ENCODE measurements around the gene WDR33.

WDR33 gene

DNA sequence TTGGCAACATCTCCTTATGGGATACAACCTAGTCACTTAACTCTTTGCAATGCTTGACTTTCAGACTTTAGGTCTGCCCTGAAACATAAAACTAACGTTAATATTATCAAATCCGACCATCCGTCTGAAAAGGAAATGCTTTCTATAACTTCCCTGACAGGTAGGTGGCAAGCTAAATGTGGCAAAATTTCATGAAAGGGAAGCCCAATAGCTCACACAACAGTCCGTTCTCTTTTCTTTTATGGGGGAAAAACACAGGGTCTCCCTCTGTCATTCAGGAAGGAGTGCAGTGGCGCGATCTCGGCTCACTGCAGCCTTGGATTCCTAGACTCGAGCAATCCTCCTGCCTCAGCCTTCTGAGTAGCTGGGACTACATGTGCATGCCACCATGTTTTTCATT is 56.8 kb downstream of the WDR33 start:
- no peak for DNase-seq (ENCODE audit: low spot score)

DNA sequence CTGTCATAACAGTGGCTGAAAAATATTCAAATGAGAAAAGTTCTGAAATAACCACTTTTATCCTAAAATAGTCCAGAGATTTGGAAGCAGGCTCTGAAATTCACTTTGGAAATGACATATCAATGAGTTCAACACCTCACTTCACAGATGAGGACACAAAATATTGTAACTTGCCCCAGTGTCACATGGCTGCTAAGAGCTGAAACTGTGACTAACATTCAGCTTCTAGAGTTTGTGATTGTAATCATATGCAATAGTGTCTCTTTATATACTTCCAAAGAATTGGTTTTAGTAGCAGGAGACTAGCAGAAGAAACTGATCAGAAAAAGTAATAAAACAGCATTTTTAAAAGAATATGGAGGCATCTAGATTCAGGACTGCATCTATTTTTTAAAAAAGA is 57.6 kb downstream of the WDR33 start:
- no peak for DNase-seq (ENCODE audit: low spot score)
- TF ChIP-seq, protein P1, sequence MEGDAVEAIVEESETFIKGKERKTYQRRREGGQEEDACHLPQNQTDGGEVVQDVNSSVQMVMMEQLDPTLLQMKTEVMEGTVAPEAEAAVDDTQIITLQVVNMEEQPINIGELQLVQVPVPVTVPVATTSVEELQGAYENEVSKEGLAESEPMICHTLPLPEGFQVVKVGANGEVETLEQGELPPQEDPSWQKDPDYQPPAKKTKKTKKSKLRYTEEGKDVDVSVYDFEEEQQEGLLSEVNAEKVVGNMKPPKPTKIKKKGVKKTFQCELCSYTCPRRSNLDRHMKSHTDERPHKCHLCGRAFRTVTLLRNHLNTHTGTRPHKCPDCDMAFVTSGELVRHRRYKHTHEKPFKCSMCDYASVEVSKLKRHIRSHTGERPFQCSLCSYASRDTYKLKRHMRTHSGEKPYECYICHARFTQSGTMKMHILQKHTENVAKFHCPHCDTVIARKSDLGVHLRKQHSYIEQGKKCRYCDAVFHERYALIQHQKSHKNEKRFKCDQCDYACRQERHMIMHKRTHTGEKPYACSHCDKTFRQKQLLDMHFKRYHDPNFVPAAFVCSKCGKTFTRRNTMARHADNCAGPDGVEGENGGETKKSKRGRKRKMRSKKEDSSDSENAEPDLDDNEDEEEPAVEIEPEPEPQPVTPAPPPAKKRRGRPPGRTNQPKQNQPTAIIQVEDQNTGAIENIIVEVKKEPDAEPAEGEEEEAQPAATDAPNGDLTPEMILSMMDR (IDR thresholded peaks at IDR 0.05; ENCODE audit: extremely low read depth, missing control alignments), result no peak

More for the DNA sequence above, 56.8 kb downstream of the WDR33 start:
- TF ChIP-seq, protein P1 (IDR thresholded peaks at IDR 0.05; ENCODE audit: extremely low read depth, missing control alignments), result no peak

DNA sequence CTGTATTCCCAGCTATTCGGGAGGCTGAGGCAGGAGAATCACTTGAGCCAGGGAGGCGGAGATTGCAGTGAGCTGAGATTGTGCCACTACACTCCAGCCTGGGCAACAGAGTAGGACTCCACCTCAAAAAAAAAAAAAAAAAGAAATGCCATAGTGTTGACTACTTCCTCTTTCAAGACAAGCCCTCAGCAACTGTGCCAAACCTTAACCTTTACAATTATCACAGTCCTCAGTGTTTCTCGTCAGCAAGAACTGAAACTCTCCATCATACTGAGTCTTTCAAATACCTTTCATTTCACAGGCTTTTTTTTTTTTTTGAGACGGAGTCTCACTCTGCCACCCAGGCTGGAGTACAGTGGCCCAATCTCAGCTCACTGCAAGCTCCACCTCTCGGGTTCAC is 61.4 kb downstream of the WDR33 start:
- DNase-seq (ENCODE audit: low spot score), result peak; percentile 76

DNA sequence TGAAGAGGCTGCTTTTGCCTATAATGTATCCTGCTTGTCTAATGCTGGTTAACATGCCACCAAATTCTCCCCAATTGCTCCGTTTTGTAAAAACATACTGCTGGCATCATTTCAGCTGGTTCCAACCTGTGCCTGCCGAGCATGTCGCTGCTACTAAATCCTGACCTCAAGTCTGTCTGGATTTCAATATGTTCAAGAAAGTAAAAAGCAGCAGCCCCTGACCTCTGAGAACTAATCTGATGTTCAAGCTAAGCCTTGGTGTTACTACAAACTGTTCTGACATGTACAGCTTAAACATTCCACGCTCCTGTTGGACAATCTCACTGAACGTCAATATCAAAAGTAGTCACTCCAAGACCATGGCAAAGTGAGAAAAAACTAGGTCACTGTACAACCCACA is 63.4 kb downstream of the WDR33 start:
- TF ChIP-seq, protein P1 (IDR thresholded peaks at IDR 0.05; ENCODE audit: extremely low read depth, missing control alignments), result no peak
- DNase-seq (ENCODE audit: low spot score), result no peak

DNA sequence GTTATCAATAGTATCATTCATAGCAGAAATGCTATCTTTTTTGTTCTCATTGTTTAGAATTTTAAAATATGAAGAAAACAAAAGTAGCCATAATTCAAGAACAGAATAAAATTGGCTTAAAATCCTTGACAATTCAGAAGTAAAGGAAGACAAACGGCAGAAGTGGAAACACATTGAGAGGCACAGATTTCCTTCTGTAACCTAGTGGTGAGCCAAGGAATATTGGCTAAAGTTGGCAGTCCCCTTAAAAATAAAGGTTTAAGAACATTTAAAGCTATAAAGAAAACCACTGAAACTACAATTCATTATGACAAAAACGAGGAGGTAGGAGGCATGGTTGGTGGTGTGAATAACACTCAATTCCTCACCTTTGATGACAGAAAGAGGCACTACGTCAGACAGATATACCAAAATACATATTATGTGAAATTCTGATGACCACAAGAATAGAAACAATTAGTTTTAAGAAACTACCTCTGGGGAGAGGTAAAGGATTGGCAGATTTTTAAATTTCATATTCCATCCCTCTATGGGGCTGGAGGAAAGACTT is 67.4 kb downstream of the WDR33 start:
- DNase-seq (ENCODE audit: low spot score), result no peak
- TF ChIP-seq, protein P1 (IDR thresholded peaks at IDR 0.05; ENCODE audit: extremely low read depth, missing control alignments), result no peak

DNA sequence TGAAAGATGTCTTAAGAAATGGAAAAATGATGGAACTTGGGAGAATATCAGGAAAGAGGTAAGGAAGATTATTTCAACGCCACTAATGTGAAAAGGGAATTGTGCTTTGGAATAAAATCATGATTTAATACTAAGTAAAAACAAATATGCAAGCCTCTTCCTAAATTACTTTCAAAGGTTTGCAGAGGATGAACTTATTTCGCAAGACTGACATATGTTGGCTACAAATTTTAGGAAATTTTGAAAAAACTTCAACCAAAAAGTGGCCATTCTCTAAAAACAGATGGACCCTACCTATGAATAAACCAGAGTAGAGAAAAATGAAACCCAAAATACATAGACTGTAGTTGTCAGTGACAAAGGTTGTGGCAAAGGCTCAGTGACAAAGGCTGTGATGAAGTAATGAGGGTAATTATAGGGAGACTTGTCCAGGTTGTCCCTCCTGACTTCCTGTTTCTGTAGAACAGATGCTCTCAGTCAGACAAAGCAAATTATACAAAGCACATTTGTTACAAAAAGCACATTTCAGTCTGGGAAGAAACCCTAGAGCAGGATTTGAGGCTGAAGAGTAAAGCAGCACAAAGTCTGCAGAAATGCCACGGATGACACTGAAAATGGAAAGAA is 70.2 kb downstream of the WDR33 start:
- TF ChIP-seq, protein P1 (IDR thresholded peaks at IDR 0.05; ENCODE audit: extremely low read depth, missing control alignments), result no peak
- DNase-seq (ENCODE audit: low spot score), result no peak

DNA sequence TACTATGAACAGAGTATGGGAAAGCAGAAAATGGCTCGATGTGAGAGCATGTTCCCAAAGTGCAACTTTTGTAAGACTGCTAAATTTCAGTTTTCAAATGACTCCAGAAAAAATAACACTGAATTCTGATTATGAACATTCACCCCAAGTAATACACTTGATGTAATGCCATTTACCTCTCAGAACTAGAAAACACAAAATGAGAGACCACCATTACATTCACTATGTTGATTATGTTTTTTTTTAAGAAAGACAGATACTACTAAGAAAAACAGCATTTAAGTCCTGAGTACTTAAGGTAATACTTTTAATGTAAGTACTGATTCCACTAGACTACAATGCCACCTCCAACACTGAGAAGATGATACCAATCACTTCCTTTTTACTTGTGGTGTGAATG is 71.2 kb downstream of the WDR33 start:
- TF ChIP-seq, protein P1 (IDR thresholded peaks at IDR 0.05; ENCODE audit: extremely low read depth, missing control alignments), result no peak

DNA sequence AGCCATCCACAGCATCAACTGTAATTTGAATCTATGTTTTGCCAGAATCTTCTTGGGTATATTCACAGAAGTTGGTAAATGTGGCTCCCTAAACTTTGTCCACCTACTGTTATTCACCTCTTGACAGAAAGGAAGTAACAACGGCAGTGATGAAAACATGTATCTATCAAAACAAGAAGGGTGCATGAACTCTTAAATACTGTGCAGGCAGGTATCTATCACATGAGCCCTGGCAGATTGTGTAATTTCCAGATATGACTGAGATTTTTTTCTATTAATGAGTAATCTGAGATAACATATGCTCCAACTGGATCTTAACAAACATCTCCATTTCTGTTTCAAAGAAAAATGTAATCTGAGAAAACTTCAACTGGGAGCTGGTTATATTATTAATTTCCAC is 73.1 kb downstream of the WDR33 start:
- DNase-seq (ENCODE audit: low spot score), result no peak
- TF ChIP-seq, protein P1 (IDR thresholded peaks at IDR 0.05; ENCODE audit: extremely low read depth, missing control alignments), result no peak

More for the DNA sequence above, 71.2 kb downstream of the WDR33 start:
- no peak for DNase-seq (ENCODE audit: low spot score)
